K562 (cell line): ENCODE measurements around the gene RXYLT1. TPM values are rescaled to one million over a fixed set of nuclear protein-coding genes. Genes with fewer than 3 reads are reported as not detected.

Experiments
- C11orf30 ChIP-seq: fragments of 450-650 bp; IDR thresholded peaks from 2 replicates; pipeline ENCODE4 v1.6.1; 2016; ENCODE audit warnings: low read depth, mild to moderate bottlenecking
- CBX8 ChIP-seq: fragments of 200-600 bp; sonication (generic); IDR thresholded peaks from 2 replicates; pipeline ENCODE4 v1.6.1; 2012; ENCODE audit warnings: borderline replicate concordance, mixed run types, low read depth, mild to moderate bottlenecking, moderate library complexity, mixed read lengths, low read length, control low read depth, inconsistent platforms; ENCODE audit not compliant: poor library complexity, severe bottlenecking; ENCODE audit errors: extremely low read depth
- E4F1 ChIP-seq: fragments of 250-450 bp; sonication (Bioruptor Pico); IDR thresholded peaks from 2 replicates; pipeline ENCODE4 v1.5.0; 2021; ENCODE audit warnings: mild to moderate bottlenecking, borderline replicate concordance
- FUS ChIP-seq: fragments of 200-400 bp; formaldehyde crosslinking; optimal IDR thresholded peaks from 2 replicates; pipeline ENCODE3; 2017; ENCODE audit warnings: low read depth, low read length
- PCBP1 ChIP-seq: fragments of 200-400 bp; formaldehyde crosslinking; IDR thresholded peaks from 2 replicates; pipeline ENCODE4 v1.6.1; 2018; ENCODE audit warnings: mild to moderate bottlenecking, low read depth, low read length; ENCODE audit not compliant: poor library complexity, severe bottlenecking
- RERE ChIP-seq: sonication (generic); formaldehyde crosslinking; IDR thresholded peaks from 2 replicates; pipeline ENCODE4 v1.8.0; 2023; ENCODE audit warnings: missing genetic modification reagents, mild to moderate bottlenecking, borderline replicate concordance
- RUNX1 ChIP-seq: sonication (generic); IDR thresholded peaks from 2 replicates; pipeline ENCODE4 v1.6.1; 2016; ENCODE audit warnings: antibody characterized with exemption, low read depth
- SFPQ ChIP-seq: fragments of 200-400 bp; formaldehyde crosslinking; IDR thresholded peaks from 2 replicates; pipeline ENCODE4 v1.6.1; 2017; ENCODE audit warnings: mild to moderate bottlenecking, low read depth, low read length, moderate library complexity
- SNAPC5 ChIP-seq: fragments of 250-450 bp; sonication (Bioruptor Pico); IDR thresholded peaks from 2 replicates; pipeline ENCODE4 v1.8.0; 2021; ENCODE audit warnings: moderate library complexity, mild to moderate bottlenecking, inconsistent platforms
- U2AF2 ChIP-seq: fragments of 200-400 bp; formaldehyde crosslinking; optimal IDR thresholded peaks from 2 replicates; pipeline ENCODE3; 2017; ENCODE audit warnings: low read depth, mild to moderate bottlenecking, low read length
- ZFP1 ChIP-seq: fragments of 450-650 bp; formaldehyde crosslinking; IDR thresholded peaks from 2 replicates; pipeline ENCODE4 v1.4.0; 2020; ENCODE audit warnings: mild to moderate bottlenecking, mixed read lengths
- ZNF239 ChIP-seq: fragments of 250-450 bp; sonication (Bioruptor Pico); IDR thresholded peaks from 2 replicates; pipeline ENCODE4 v1.4.0; 2020; ENCODE audit warnings: mild to moderate bottlenecking
- ZNF24 ChIP-seq: fragments of 450-650 bp; IDR thresholded peaks from 2 replicates; pipeline ENCODE4 v1.6.1; 2016
- ZNF253 ChIP-seq: fragments of 250-450 bp; sonication (Bioruptor Pico); conservative IDR thresholded peaks from 2 replicates; pipeline ENCODE4 v1.6.1; 2021; ENCODE audit warnings: mild to moderate bottlenecking
- ZNF280B ChIP-seq: fragments of 250-450 bp; sonication (Bioruptor Pico); IDR thresholded peaks from 2 replicates; pipeline ENCODE4 v1.5.1; 2021; ENCODE audit warnings: mild to moderate bottlenecking
- ZNF507 ChIP-seq: conservative IDR thresholded peaks from 2 replicates; pipeline ENCODE4 v1.6.1; 2017; ENCODE audit warnings: missing genetic modification characterization, missing compliant biosample characterization
- polyA plus RNA-seq, 8 experiments: library from polyadenylated mRNA; depleted of rRNA in 4 of 8; stranded (reverse) in 5 of 8; unstranded in 3 of 8; fragments of >200 nt; fragmentation: Nextera tagmentation in 2 of 8; fragmentation: Illumina TruSeq in 1 of 8; extraction: Ambion mirVana in 2 of 8; extraction: Trizol in 1 of 8; gene quantifications; 2 replicates each; pipeline versions ENCODE4 v1.2.1 to v1.2.3, GENCODE V29; 2011 to 2014; ENCODE audit warnings: inconsistent platforms in 1 of 8, missing spikeins in 1 of 8
- total RNA-seq, 7 experiments: library from RNA; depleted of rRNA in 6 of 7; stranded (reverse); fragments of >200 nt in 6 of 7; fragmentation: Illumina TruSeq in 2 of 7; extraction: Trizol in 2 of 7; gene quantifications; 2 replicates each; pipeline versions ENCODE4 v1.2.1 to v1.2.3, GENCODE V29; 2011 to 2021; ENCODE audit warnings: low replicate concordance in 1 of 7

The RXYLT1 gene
- total and polyA plus RNA-seq, 9 of the 15 experiments (the other 6 are each of a cell fraction or from before 2014, with no cell fraction given), result 6.7 to 26.5 (median 20.9) TPM

- TF ChIP-seq C11orf30, result no peak
- TF ChIP-seq ZNF239 (CRISPR knock-in tag), result no peak
- TF ChIP-seq ZNF253, result no peak
- no peak for TF ChIP-seq CBX8
- no peak for TF ChIP-seq SNAPC5 (CRISPR knock-in tag)
- TF ChIP-seq RERE (CRISPR knock-in tag), result no peak
- no peak for TF ChIP-seq ZNF507 (tag)
- TF ChIP-seq ZNF280B (CRISPR knock-in tag), result no peak
- no peak for TF ChIP-seq E4F1
- TF ChIP-seq RUNX1, result no peak
- TF ChIP-seq ZFP1, result no peak
- peak; percentile 25 for TF ChIP-seq FUS
- TF ChIP-seq U2AF2, result no peak
- no peak for TF ChIP-seq PCBP1
- TF ChIP-seq SFPQ, result no peak
- 0 out of 2 replicates have a peak, but pooled peaks have one; percentile 28 for TF ChIP-seq ZNF24
Observed at GRCh38 chr12:63843721-63844390, 64.1 kb downstream of the RXYLT1 start (continued).
